Esophagus squamous epithelium (tissue), 4 donors: Measurements from ENCODE around the gene TNFRSF13B.

Experiments used
- POLR2A ChIP-seq, 4 donors: fragments of 450-650 bp; IDR thresholded peaks; one replicate each; pipeline ENCODE4 v1.6.1; 2017; ENCODE audit warnings: antibody characterized with exemption in 4 of 4, mild to moderate bottlenecking in 4 of 4, moderate library complexity in 3 of 4
- TF ChIP-seq, protein P1 (sequence below), 6 experiments: fragments of 450-650 bp in 4 of 6; fragments of 200-600 bp in 2 of 6; sonication (generic) in 2 of 6; IDR thresholded peaks; one replicate each; pipeline ENCODE4 v1.5.1; 2016 to 2019; ENCODE audit warnings: antibody characterized with exemption in 6 of 6, mild to moderate bottlenecking in 4 of 6, moderate library complexity in 4 of 6

DNA sequence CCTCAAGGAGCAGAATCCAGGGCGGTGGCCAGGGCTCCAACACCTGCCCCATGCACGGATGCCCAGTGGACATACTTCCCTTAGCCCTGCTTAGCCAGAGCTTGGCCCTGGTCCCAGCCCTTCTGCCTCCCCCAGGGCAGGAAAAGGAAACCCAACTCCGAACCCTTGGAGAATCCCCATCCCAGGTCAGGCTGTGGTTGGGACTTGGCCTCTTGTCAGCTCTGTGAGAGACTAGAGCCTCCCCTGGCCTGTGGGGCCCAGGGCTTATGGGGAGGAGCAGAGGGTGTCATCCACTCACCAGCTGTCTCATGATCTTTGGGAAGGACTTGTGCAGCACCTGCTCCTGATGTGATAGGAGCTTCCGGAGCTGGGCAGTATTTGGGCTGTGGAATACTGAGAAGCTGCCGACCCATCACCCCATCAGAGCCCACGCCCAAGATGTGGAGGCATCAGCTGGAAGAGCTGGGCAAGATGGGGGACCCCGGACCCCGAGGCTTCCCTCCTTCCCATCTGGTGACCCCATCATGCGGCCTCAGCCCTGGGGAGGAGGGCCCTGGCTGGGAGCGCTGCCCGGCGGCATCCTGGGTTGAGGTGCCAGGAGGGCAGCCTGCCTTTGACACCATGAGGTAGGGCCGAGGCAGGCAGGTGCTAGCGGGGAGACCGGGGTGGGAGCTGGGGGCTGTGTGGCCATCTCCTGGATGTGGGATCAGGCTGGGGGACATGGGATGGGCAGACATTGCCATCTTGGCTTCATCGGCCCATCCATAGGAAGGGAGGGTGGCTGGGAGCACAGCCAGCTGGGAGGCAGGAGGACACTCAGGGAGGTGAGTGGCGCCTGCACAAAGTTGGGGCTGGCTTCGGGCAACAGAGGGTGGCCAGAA is 45.1 kb downstream of the TNFRSF13B start:
- TF ChIP-seq, protein P1, sequence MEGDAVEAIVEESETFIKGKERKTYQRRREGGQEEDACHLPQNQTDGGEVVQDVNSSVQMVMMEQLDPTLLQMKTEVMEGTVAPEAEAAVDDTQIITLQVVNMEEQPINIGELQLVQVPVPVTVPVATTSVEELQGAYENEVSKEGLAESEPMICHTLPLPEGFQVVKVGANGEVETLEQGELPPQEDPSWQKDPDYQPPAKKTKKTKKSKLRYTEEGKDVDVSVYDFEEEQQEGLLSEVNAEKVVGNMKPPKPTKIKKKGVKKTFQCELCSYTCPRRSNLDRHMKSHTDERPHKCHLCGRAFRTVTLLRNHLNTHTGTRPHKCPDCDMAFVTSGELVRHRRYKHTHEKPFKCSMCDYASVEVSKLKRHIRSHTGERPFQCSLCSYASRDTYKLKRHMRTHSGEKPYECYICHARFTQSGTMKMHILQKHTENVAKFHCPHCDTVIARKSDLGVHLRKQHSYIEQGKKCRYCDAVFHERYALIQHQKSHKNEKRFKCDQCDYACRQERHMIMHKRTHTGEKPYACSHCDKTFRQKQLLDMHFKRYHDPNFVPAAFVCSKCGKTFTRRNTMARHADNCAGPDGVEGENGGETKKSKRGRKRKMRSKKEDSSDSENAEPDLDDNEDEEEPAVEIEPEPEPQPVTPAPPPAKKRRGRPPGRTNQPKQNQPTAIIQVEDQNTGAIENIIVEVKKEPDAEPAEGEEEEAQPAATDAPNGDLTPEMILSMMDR (IDR thresholded peaks at IDR 0.05): no peak
- no peak for TF ChIP-seq POLR2A (IDR thresholded peaks at IDR 0.05)
